Activated T-cell treated with anti-CD3 and anti-CD28 coated beads, Interleukin-2, amount 50 U/mL, for 4 hours (primary cell): ENCODE data around the gene RGS9BP. TPM values are rescaled to one million over a fixed set of nuclear protein-coding genes. Genes with fewer than 3 reads are reported as not detected.
"Not testable (repeated sequence)": the region's sequence is repeated elsewhere in the genome, so short reads cannot be mapped to it uniquely, and the experiment has no call there.

Source experiments
- ATAC-seq, 2 donors: fragments of 200-7000 bp; cut with Tn5 transposase; one replicate each; pipeline ENCODE4 v1.10.0; 2021
- DNase-seq: peaks from one replicate; pipeline ENCODE4 v3.0.0-alpha.2; 2020
- H3K27me3 Mint-ChIP-seq: one replicate; pipeline ENCODE4 v1.8.0; 2021; ENCODE audit warnings: low read depth, mixed read lengths
- H3K36me3 Mint-ChIP-seq: one replicate; pipeline ENCODE4 v1.8.0; 2022; ENCODE audit warnings: mixed read lengths; ENCODE audit not compliant: insufficient read depth
- H3K4me1 Mint-ChIP-seq: one replicate; pipeline ENCODE4 v1.8.0; 2021; ENCODE audit warnings: low read depth, mixed read lengths
- H3K4me3 Mint-ChIP-seq: one replicate; pipeline ENCODE4 v1.8.0; 2021; ENCODE audit warnings: mild to moderate bottlenecking, moderate library complexity, mixed read lengths
- H3K9me3 Mint-ChIP-seq: one replicate; pipeline ENCODE4 v1.8.0; 2021; ENCODE audit warnings: mixed read lengths
- total RNA-seq, 3 donors: library from RNA; stranded (reverse); gene quantifications; one replicate each; pipeline ENCODE4 v1.2.1, GENCODE V29; 2021

RGS9BP gene
- total RNA-seq, 3 donors from 2014 or later = 0.11 to 0.16 TPM; not detected in 1

GRCh38 chr19:32653599-32653915, 22.1 kb upstream of the RGS9BP start:
- no peak for DNase-seq
- Mint-ChIP-seq H3K36me3 (peaks cover 11% of the 10 kb centered on the region), H3K4me1 (no peaks in the 10 kb centered on the region), H3K27me3 (no peaks in the 10 kb centered on the region), H3K4me3 (no peak overlapping the region), H3K9me3 (no peaks in the 10 kb centered on the region)
- ATAC-seq = no peak

- H3K4me1 Mint-ChIP-seq, ATAC-seq, H3K27me3 Mint-ChIP-seq, H3K36me3 Mint-ChIP-seq, H3K4me3 Mint-ChIP-seq, H3K9me3 Mint-ChIP-seq, DNase-seq: not testable (repeated sequence)
Observed at GRCh38 chr19:32656379-32656778, 19.3 kb upstream of the RGS9BP start.

- H3K4me1 Mint-ChIP-seq = peaks cover 3% of the 10 kb centered on the region
- DNase-seq (no peak), ATAC-seq (no peak)
- H3K4me3 Mint-ChIP-seq = no peak overlapping the region
- H3K36me3 Mint-ChIP-seq = peaks cover 5% of the 10 kb centered on the region
- no peaks in the 10 kb centered on the region for H3K27me3 Mint-ChIP-seq
- no peaks in the 10 kb centered on the region for H3K9me3 Mint-ChIP-seq
Observed at GRCh38 chr19:32658075-32658474, 17.6 kb upstream of the RGS9BP start.

GRCh38 chr19:32658527-32658926, 17.1 kb upstream of the RGS9BP start:
- Mint-ChIP-seq H3K4me3 (no peak overlapping the region), H3K36me3 (peaks cover 5% of the 10 kb centered on the region), H3K4me1 (peaks cover 4% of the 10 kb centered on the region), H3K27me3 (no peaks in the 10 kb centered on the region), H3K9me3 (no peaks in the 10 kb centered on the region)
- DNase-seq = no peak
- no peak for ATAC-seq

GRCh38 chr19:32661318-32661717, 14.3 kb upstream of the RGS9BP start:
- H3K27me3 Mint-ChIP-seq = no peaks in the 10 kb centered on the region
- ATAC-seq = no peak
- peaks cover 2% of the 10 kb centered on the region for H3K36me3 Mint-ChIP-seq

GRCh38 chr19:32662186-32662585, 13.5 kb upstream of the RGS9BP start:
- Mint-ChIP-seq H3K4me1 (peaks cover 4% of the 10 kb centered on the region), H3K27me3 (no peaks in the 10 kb centered on the region), H3K9me3 (no peaks in the 10 kb centered on the region), H3K36me3 (peaks cover 5% of the 10 kb centered on the region), H3K4me3 (no peak overlapping the region)
- ATAC-seq = no peak
- DNase-seq = no peak

More at GRCh38 chr19:32661318-32661717, 14.3 kb upstream of the RGS9BP start:
- H3K4me1 Mint-ChIP-seq = peaks cover 4% of the 10 kb centered on the region
- DNase-seq = no peak
- no peak overlapping the region for H3K4me3 Mint-ChIP-seq
- H3K9me3 Mint-ChIP-seq = no peaks in the 10 kb centered on the region

GRCh38 chr19:32666084-32666483, 9.6 kb upstream of the RGS9BP start:
- no peak overlapping the region for H3K4me3 Mint-ChIP-seq
- no peaks in the 10 kb centered on the region for H3K9me3 Mint-ChIP-seq
- ATAC-seq (no peak), DNase-seq (no peak)
- H3K27me3 Mint-ChIP-seq = no peaks in the 10 kb centered on the region
- H3K4me1 Mint-ChIP-seq = peaks cover 17% of the 10 kb centered on the region
- peaks cover 7% of the 10 kb centered on the region for H3K36me3 Mint-ChIP-seq

- H3K4me1 Mint-ChIP-seq = peaks cover 39% of the 10 kb centered on the region
- H3K36me3 Mint-ChIP-seq = peaks cover 7% of the 10 kb centered on the region
- no peak for DNase-seq
- H3K27me3 Mint-ChIP-seq = no peaks in the 10 kb centered on the region
- no peaks in the 10 kb centered on the region for H3K9me3 Mint-ChIP-seq
- no peak for ATAC-seq
- H3K4me3 Mint-ChIP-seq = no peak overlapping the region
Observed at GRCh38 chr19:32669310-32669709, 6.3 kb upstream of the RGS9BP start.

- Mint-ChIP-seq H3K4me3 (no peak overlapping the region), H3K27me3 (peaks cover 2% of the 10 kb centered on the region), H3K4me1 (peaks cover 39% of the 10 kb centered on the region), H3K36me3 (peaks cover 4% of the 10 kb centered on the region), H3K9me3 (no peaks in the 10 kb centered on the region)
- no peak for ATAC-seq
- DNase-seq = no peak
Observed at GRCh38 chr19:32671883-32672593, 3.6 kb upstream of the RGS9BP start.

- H3K4me1 Mint-ChIP-seq = peaks cover 39% of the 10 kb centered on the region
- no peak for DNase-seq
- no peaks in the 10 kb centered on the region for H3K9me3 Mint-ChIP-seq
- no peak for ATAC-seq
- peaks cover 10% of the 10 kb centered on the region for H3K27me3 Mint-ChIP-seq
- peaks cover 4% of the 10 kb centered on the region for H3K36me3 Mint-ChIP-seq
- peak overlapping the region; percentile 31 for H3K4me3 Mint-ChIP-seq
Observed at GRCh38 chr19:32672841-32673240, 2.8 kb upstream of the RGS9BP start.

GRCh38 chr19:32673573-32673972, 2.1 kb upstream of the RGS9BP start:
- DNase-seq (no peak), ATAC-seq (no peak)
- H3K4me3 Mint-ChIP-seq = peak overlapping the region; percentile 95
- H3K9me3 Mint-ChIP-seq = no peaks in the 10 kb centered on the region
- peaks cover 12% of the 10 kb centered on the region for H3K27me3 Mint-ChIP-seq
- peaks cover 4% of the 10 kb centered on the region for H3K36me3 Mint-ChIP-seq
- peaks cover 39% of the 10 kb centered on the region for H3K4me1 Mint-ChIP-seq

- ATAC-seq = no peak
Observed at GRCh38 chr19:32674153-32674930, 1.3 kb upstream of the RGS9BP start.

GRCh38 chr19:32674931-32675719, 523 bp upstream of the RGS9BP start, which contains the start of gene ANKRD27:
TSS of gene ANKRD27 (minus strand) at chr19:32675180. CDS start at chr19:32659015, 16,165 bp downstream.
- Mint-ChIP-seq H3K4me3 (peak within 1 kb of the TSS; percentile 95), H3K9me3 (no peaks in the 10 kb centered on the region), H3K4me1 (peaks cover 28% of the 10 kb centered on the region), H3K27me3 (peaks cover 12% of the 10 kb centered on the region), H3K36me3 (no peaks in the 10 kb centered on the region)
- DNase-seq (peak; percentile 97), ATAC-seq (peak; percentile 97)

More at GRCh38 chr19:32674153-32674930, 1.3 kb upstream of the RGS9BP start:
- H3K4me3 Mint-ChIP-seq = peak overlapping the region; percentile 95
- peaks cover 36% of the 10 kb centered on the region for H3K4me1 Mint-ChIP-seq
- peaks cover 12% of the 10 kb centered on the region for H3K27me3 Mint-ChIP-seq
- no peaks in the 10 kb centered on the region for H3K9me3 Mint-ChIP-seq
- no peak for DNase-seq
- peaks cover 4% of the 10 kb centered on the region for H3K36me3 Mint-ChIP-seq

- ATAC-seq (no peak), DNase-seq (no peak)
- Mint-ChIP-seq H3K4me3 (peak overlapping the region; percentile 86), H3K27me3 (peaks cover 12% of the 10 kb centered on the region), H3K4me1 (peaks cover 25% of the 10 kb centered on the region), H3K9me3 (no peaks in the 10 kb centered on the region), H3K36me3 (no peaks in the 10 kb centered on the region)
Observed at GRCh38 chr19:32676186-32676894, 692 bp downstream of the RGS9BP start.
